ENCODE data around the gene DPT. TPM values are rescaled to one million over a fixed set of nuclear protein-coding genes. Genes with fewer than 3 reads are reported as not detected.

DPT gene
- total RNA-seq, 4 donors from 2014 or later, result 43.7 to 105 (median 57.5) TPM

DNA sequence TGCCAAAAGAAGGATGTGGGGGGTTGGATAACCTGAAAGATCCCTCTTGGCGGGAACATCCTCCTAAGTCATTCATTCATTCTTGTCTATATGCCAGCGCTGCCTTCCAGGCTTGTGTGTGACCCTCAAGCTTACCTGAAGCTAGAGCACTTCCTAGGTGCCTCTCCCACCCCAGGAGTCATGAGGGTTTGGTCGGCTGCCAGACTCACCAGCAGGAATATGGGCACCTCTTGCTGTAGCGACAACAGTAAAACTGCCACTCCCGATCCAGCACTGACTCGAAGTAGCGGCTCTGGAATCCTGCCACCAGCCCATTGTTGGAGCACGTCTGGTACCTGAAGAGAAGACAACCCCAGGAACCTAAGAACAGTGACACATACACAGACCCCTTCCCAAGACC, 15.0 kb downstream of the DPT start:
- H3K27ac ChIP-seq, result no peak overlapping the region
- no peaks in the 10 kb centered on the region for H3K27me3 ChIP-seq
- no peak overlapping the region for H3K4me3 ChIP-seq

GRCh38 chr1:168709405-168710363, 19.3 kb downstream of the DPT start:
- no peaks in the 10 kb centered on the region for H3K9me3 ChIP-seq
- H3K27ac ChIP-seq, result peak overlapping the region; percentile 47 to 76
- H3K4me1 ChIP-seq, result no peaks in the 10 kb centered on the region
- no peak for TF ChIP-seq POLR2A (IDR thresholded peaks at IDR 0.05)
- TF ChIP-seq, protein P1, sequence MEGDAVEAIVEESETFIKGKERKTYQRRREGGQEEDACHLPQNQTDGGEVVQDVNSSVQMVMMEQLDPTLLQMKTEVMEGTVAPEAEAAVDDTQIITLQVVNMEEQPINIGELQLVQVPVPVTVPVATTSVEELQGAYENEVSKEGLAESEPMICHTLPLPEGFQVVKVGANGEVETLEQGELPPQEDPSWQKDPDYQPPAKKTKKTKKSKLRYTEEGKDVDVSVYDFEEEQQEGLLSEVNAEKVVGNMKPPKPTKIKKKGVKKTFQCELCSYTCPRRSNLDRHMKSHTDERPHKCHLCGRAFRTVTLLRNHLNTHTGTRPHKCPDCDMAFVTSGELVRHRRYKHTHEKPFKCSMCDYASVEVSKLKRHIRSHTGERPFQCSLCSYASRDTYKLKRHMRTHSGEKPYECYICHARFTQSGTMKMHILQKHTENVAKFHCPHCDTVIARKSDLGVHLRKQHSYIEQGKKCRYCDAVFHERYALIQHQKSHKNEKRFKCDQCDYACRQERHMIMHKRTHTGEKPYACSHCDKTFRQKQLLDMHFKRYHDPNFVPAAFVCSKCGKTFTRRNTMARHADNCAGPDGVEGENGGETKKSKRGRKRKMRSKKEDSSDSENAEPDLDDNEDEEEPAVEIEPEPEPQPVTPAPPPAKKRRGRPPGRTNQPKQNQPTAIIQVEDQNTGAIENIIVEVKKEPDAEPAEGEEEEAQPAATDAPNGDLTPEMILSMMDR (IDR thresholded peaks at IDR 0.05), result no peak
- no peaks in the 10 kb centered on the region for H3K36me3 ChIP-seq
- DNase-seq, result peak; percentile 17 to 43
- H3K27me3 ChIP-seq, result no peaks in the 10 kb centered on the region
- intact Hi-C loops (cut with DNase I; ENCODE audit: low total_unique reads), result no loop called here
- no peak overlapping the region for H3K4me3 ChIP-seq

More for the DNA sequence above, 15.0 kb downstream of the DPT start:
- intact Hi-C loops (cut with DNase I; ENCODE audit: low total_unique reads), result no loop called here
- no peak for DNase-seq
- Histone ChIP-seq H3K9me3 (no peaks in the 10 kb centered on the region), H3K36me3 (no peaks in the 10 kb centered on the region), H3K4me1 (no peaks in the 10 kb centered on the region)
- TF ChIP-seq, protein P1 (IDR thresholded peaks at IDR 0.05), result no peak
- TF ChIP-seq POLR2A (IDR thresholded peaks at IDR 0.05), result no peak

- no peaks in the 10 kb centered on the region for H3K27me3 ChIP-seq
- H3K27ac ChIP-seq, result peak overlapping the region in 1 of 2 donors; percentile 76
- no peaks in the 10 kb centered on the region for H3K4me1 ChIP-seq
- no peaks in the 10 kb centered on the region for H3K9me3 ChIP-seq
- no peaks in the 10 kb centered on the region for H3K36me3 ChIP-seq
- intact Hi-C loops (cut with DNase I; ENCODE audit: low total_unique reads), result no loop called here
- no peak for DNase-seq
- H3K4me3 ChIP-seq, result no peak overlapping the region
- no peak for TF ChIP-seq POLR2A (IDR thresholded peaks at IDR 0.05)
- TF ChIP-seq, protein P1 (IDR thresholded peaks at IDR 0.05), result no peak
These were observed 20.2 kb downstream of the DPT start for GRCh38 chr1:168708698-168709404.

GRCh38 chr1:168706391-168706992, 22.5 kb downstream of the DPT start:
- TF ChIP-seq POLR2A (IDR thresholded peaks at IDR 0.05), result no peak
- TF ChIP-seq, protein P1 (IDR thresholded peaks at IDR 0.05), result no peak
- peak overlapping the region in 1 of 2 donors; percentile 28 for H3K27ac ChIP-seq
- H3K4me3 ChIP-seq, result no peak overlapping the region
- H3K27me3 ChIP-seq, result no peaks in the 10 kb centered on the region
- no peaks in the 10 kb centered on the region for H3K9me3 ChIP-seq
- H3K36me3 ChIP-seq, result no peaks in the 10 kb centered on the region
- DNase-seq, result no peak
- no peaks in the 10 kb centered on the region for H3K4me1 ChIP-seq
- intact Hi-C loops (cut with DNase I; ENCODE audit: low total_unique reads), result no loop called here

Data from uterus (tissue), 4 donors.